ENCODE data around the gene RAD9A. TPM values are rescaled to one million over a fixed set of nuclear protein-coding genes. Genes with fewer than 3 reads are reported as not detected.

Gene RAD9A
- polyA plus RNA-seq, 1 of the 3 experiments (the other 2 are of a cell fraction), result 22.3 TPM

DNA sequence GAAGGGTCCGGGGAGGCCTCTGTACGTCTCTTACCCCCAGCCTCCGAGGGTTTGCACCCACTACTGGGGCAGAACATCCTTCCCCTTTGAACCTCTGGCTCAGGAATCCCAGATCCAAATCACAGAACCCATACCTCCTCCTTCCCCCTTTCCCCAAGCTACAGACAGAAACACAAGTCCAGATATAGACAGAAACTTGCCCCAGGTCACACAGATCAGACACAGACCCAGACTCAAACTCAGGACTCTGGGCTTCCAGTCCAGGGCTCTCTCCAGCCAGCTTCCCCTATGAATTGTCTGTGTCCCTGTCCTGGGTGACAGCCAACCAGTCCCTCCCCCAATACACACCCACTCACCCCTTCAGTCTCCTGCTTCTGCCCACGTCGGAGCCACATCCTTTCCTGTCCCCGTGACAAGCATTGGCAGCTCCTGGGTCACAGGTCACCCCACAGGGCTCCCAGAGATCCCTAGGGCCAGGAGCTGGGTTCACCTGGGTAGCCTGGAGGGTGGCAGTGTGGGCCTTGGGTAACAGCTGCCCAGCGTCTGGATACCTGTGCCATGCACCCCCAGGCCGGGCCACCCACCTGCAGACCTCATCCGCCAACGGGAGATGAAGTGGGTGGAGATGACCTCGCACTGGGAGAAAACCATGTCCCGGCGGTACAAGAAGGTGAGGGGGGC lies 12.9 kb downstream of the RAD9A start:
- H3K36me3 ChIP-seq (replicated peaks in 1 of 2; ENCODE audit: control insufficient read depth in 1 of 2, insufficient read depth in 2 of 2, low read length in 1 of 2), result no peaks in the 10 kb centered on the region
- no peak for TF ChIP-seq MXI1 (IDR thresholded peaks at IDR 0.05; ENCODE audit: low read depth, low read length)
- TF ChIP-seq EP300 (IDR thresholded peaks at IDR 0.05; ENCODE audit: borderline replicate concordance in 1 of 2, low read depth in 1 of 2, low read length in 1 of 2), result no peak
- no peak for TF ChIP-seq FOXJ3 (CRISPR knock-in tag; IDR thresholded peaks at IDR 0.05)
- TF ChIP-seq NRF1 (IDR thresholded peaks at IDR 0.05; ENCODE audit: low read depth, low read length), result no peak
- TF ChIP-seq ELF1 (IDR thresholded peaks at IDR 0.05), result no peak
- no peak for TF ChIP-seq GABPA (IDR thresholded peaks at IDR 0.05; ENCODE audit: low read depth)
- TF ChIP-seq GATA2 (CRISPR knock-in tag; IDR thresholded peaks at IDR 0.05), result no peak
- TF ChIP-seq, protein P1, sequence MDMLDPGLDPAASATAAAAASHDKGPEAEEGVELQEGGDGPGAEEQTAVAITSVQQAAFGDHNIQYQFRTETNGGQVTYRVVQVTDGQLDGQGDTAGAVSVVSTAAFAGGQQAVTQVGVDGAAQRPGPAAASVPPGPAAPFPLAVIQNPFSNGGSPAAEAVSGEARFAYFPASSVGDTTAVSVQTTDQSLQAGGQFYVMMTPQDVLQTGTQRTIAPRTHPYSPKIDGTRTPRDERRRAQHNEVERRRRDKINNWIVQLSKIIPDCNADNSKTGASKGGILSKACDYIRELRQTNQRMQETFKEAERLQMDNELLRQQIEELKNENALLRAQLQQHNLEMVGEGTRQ (IDR thresholded peaks at IDR 0.05; ENCODE audit: borderline replicate concordance, low read depth, low read length), result no peak
- no peak overlapping the region for H3K27ac ChIP-seq (ENCODE audit: low read depth in 2 of 2, low read length in 1 of 2)
- no peaks in the 10 kb centered on the region for H3F3A ChIP-seq (replicated peaks; ENCODE audit: insufficient read depth)
- H3K9me3 ChIP-seq, result no peaks in the 10 kb centered on the region
- H3K79me2 ChIP-seq (ENCODE audit: insufficient read depth), result peaks cover 18% of the 10 kb centered on the region
- no peak overlapping the region for H3K9ac ChIP-seq
- H3K4me2 ChIP-seq, result no peak overlapping the region
- no peaks in the 10 kb centered on the region for H3K9me2 ChIP-seq
- no peak overlapping the region for H2AFZ ChIP-seq (ENCODE audit: low read depth)
- H3K27me3 ChIP-seq (ENCODE audit: insufficient read depth), result no peaks in the 10 kb centered on the region
- no peak overlapping the region for H3K4me3 ChIP-seq (ENCODE audit: low read depth in 2 of 2, low read length in 1 of 2)
- no peak for DNase-seq
- CTCF ChIA-PET, result interaction anchor here (0.8 to 1.3 kb wide), 3 partner anchors 15 to 57 kb away, joined by 3 to 4 read pairs (median 3); no protein-coding TSS in a partner anchor
- H3K4me1 ChIP-seq (ENCODE audit: control insufficient read depth in 1 of 2, insufficient read depth in 2 of 2, low read depth in 1 of 2, low read length in 1 of 2), result peaks cover 9 to 14% of the 10 kb centered on the region in 2 experiments; a peak in 2 of 4 replicates
- POLR2A ChIA-PET, result no interaction called here
- H4K20me1 ChIP-seq (ENCODE audit: insufficient read depth), result peaks cover 11% of the 10 kb centered on the region
- WGBS (ENCODE audit: low lambda C conversion rate), result 87% methylated on average over 6 of the region's 13 CpGs

DNA sequence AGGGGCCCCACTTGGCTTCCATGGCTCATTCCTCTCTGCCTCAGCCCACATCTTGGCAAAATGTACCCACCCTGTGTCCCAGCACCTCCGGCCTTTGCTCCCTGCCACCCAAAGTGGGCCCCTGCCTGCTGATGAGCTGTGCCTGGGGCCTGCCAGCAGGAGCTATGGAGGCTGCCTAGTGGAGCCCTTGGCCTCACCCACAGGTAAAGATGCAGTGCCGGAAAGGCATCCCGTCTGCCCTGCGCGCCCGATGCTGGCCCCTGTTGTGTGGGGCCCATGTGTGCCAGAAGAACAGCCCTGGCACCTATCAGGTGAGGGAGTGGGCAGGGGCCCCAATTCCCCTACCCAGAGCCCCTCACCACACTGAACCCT lies 13.4 kb downstream of the RAD9A start:
- H3K4me3 ChIP-seq (ENCODE audit: low read depth in 2 of 2, low read length in 1 of 2), result no peak overlapping the region
- no peak for DNase-seq
- H3K27ac ChIP-seq (ENCODE audit: low read depth in 2 of 2, low read length in 1 of 2), result no peak overlapping the region
- peaks cover 8 to 11% of the 10 kb centered on the region in 2 experiments; a peak in 2 of 4 replicates for H3K4me1 ChIP-seq (ENCODE audit: control insufficient read depth in 1 of 2, insufficient read depth in 2 of 2, low read depth in 1 of 2, low read length in 1 of 2)
- no peaks in the 10 kb centered on the region for H3K27me3 ChIP-seq (ENCODE audit: insufficient read depth)
- no peaks in the 10 kb centered on the region for H3K36me3 ChIP-seq (replicated peaks in 1 of 2; ENCODE audit: control insufficient read depth in 1 of 2, insufficient read depth in 2 of 2, low read length in 1 of 2)
- CTCF ChIA-PET, result interaction anchor here (0.8 to 1.3 kb wide), 3 partner anchors 15 to 58 kb away, joined by 3 to 4 read pairs (median 3); no protein-coding TSS in a partner anchor
- no peak overlapping the region for H3K9ac ChIP-seq
- H3F3A ChIP-seq (replicated peaks; ENCODE audit: insufficient read depth), result no peaks in the 10 kb centered on the region
- H3K9me2 ChIP-seq, result no peaks in the 10 kb centered on the region
- WGBS (ENCODE audit: low lambda C conversion rate), result no CpG with 5 or more reads among the region's 6 CpGs
- H3K4me2 ChIP-seq, result no peak overlapping the region
- peaks cover 12% of the 10 kb centered on the region for H3K79me2 ChIP-seq (ENCODE audit: insufficient read depth)
- H2AFZ ChIP-seq (ENCODE audit: low read depth), result no peak overlapping the region
- H3K9me3 ChIP-seq, result no peaks in the 10 kb centered on the region
- H4K20me1 ChIP-seq (ENCODE audit: insufficient read depth), result peaks cover 6% of the 10 kb centered on the region; the same call in 1 of the 2 replicates
- POLR2A ChIA-PET, result no interaction called here
- TF ChIP-seq EZH2phosphoT487 (IDR thresholded peaks at IDR 0.05; ENCODE audit: borderline replicate concordance, low read depth), result no peak
- TF ChIP-seq TAF1 (IDR thresholded peaks at IDR 0.05; ENCODE audit: borderline replicate concordance, low read depth, low read length), result no peak
- TF ChIP-seq, protein P2, sequence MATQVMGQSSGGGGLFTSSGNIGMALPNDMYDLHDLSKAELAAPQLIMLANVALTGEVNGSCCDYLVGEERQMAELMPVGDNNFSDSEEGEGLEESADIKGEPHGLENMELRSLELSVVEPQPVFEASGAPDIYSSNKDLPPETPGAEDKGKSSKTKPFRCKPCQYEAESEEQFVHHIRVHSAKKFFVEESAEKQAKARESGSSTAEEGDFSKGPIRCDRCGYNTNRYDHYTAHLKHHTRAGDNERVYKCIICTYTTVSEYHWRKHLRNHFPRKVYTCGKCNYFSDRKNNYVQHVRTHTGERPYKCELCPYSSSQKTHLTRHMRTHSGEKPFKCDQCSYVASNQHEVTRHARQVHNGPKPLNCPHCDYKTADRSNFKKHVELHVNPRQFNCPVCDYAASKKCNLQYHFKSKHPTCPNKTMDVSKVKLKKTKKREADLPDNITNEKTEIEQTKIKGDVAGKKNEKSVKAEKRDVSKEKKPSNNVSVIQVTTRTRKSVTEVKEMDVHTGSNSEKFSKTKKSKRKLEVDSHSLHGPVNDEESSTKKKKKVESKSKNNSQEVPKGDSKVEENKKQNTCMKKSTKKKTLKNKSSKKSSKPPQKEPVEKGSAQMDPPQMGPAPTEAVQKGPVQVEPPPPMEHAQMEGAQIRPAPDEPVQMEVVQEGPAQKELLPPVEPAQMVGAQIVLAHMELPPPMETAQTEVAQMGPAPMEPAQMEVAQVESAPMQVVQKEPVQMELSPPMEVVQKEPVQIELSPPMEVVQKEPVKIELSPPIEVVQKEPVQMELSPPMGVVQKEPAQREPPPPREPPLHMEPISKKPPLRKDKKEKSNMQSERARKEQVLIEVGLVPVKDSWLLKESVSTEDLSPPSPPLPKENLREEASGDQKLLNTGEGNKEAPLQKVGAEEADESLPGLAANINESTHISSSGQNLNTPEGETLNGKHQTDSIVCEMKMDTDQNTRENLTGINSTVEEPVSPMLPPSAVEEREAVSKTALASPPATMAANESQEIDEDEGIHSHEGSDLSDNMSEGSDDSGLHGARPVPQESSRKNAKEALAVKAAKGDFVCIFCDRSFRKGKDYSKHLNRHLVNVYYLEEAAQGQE (IDR thresholded peaks at IDR 0.05; ENCODE audit: low read depth, low read length), result no peak
- no peak for TF ChIP-seq YY1 (IDR thresholded peaks at IDR 0.05; ENCODE audit: low read depth)
- no peak for TF ChIP-seq NRF1 (IDR thresholded peaks at IDR 0.05; ENCODE audit: low read depth, low read length)
- TF ChIP-seq, protein P3, sequence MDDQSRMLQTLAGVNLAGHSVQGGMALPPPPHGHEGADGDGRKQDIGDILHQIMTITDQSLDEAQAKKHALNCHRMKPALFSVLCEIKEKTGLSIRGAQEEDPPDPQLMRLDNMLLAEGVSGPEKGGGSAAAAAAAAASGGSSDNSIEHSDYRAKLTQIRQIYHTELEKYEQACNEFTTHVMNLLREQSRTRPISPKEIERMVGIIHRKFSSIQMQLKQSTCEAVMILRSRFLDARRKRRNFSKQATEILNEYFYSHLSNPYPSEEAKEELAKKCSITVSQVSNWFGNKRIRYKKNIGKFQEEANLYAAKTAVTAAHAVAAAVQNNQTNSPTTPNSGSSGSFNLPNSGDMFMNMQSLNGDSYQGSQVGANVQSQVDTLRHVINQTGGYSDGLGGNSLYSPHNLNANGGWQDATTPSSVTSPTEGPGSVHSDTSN (IDR thresholded peaks at IDR 0.05), result no peak
- TF ChIP-seq, protein P4, sequence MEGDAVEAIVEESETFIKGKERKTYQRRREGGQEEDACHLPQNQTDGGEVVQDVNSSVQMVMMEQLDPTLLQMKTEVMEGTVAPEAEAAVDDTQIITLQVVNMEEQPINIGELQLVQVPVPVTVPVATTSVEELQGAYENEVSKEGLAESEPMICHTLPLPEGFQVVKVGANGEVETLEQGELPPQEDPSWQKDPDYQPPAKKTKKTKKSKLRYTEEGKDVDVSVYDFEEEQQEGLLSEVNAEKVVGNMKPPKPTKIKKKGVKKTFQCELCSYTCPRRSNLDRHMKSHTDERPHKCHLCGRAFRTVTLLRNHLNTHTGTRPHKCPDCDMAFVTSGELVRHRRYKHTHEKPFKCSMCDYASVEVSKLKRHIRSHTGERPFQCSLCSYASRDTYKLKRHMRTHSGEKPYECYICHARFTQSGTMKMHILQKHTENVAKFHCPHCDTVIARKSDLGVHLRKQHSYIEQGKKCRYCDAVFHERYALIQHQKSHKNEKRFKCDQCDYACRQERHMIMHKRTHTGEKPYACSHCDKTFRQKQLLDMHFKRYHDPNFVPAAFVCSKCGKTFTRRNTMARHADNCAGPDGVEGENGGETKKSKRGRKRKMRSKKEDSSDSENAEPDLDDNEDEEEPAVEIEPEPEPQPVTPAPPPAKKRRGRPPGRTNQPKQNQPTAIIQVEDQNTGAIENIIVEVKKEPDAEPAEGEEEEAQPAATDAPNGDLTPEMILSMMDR (IDR thresholded peaks at IDR 0.05), result no peak
- TF ChIP-seq, protein P5, sequence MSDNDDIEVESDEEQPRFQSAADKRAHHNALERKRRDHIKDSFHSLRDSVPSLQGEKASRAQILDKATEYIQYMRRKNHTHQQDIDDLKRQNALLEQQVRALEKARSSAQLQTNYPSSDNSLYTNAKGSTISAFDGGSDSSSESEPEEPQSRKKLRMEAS (IDR thresholded peaks at IDR 0.05; ENCODE audit: low read depth), result no peak
- TF ChIP-seq RXRA (IDR thresholded peaks at IDR 0.05; ENCODE audit: borderline replicate concordance, low read depth), result no peak
- no peak for TF ChIP-seq EP300 (IDR thresholded peaks at IDR 0.05; ENCODE audit: borderline replicate concordance in 1 of 2, low read depth in 1 of 2, low read length in 1 of 2)
- no peak for TF ChIP-seq FOSL2 (IDR thresholded peaks at IDR 0.05; ENCODE audit: borderline replicate concordance, low read depth)
- no peak for TF ChIP-seq POLR2AphosphoS5 (IDR thresholded peaks at IDR 0.05; ENCODE audit: low read depth, low read length)
